ENCODE data around the gene L3MBTL4. TPM values are rescaled to one million over a fixed set of nuclear protein-coding genes. Genes with fewer than 3 reads are reported as not detected.

L3MBTL4 gene
- total RNA-seq, 1 donor from 2014 or later = under 0.01 TPM

GRCh38 chr18:6120820-6121279, 293.9 kb downstream of the L3MBTL4 start:
- Histone ChIP-seq H3K27me3 (ENCODE audit: control insufficient read depth, insufficient read depth, low read length) (no peaks in the 10 kb centered on the region), H3K36me3 (ENCODE audit: control insufficient read depth, insufficient read depth, low read length) (no peaks in the 10 kb centered on the region), H3K4me3 (ENCODE audit: low read depth, low read length) (no peak overlapping the region)
- DNase-seq (ENCODE audit: low read depth) (no peak), FAIRE-seq (no peak)
- no peak for TF ChIP-seq CTCF (IDR thresholded peaks at IDR 0.05; ENCODE audit: insufficient read depth, low read length, severe bottlenecking)

- DNase-seq (ENCODE audit: low read depth) = no peak
- Histone ChIP-seq H3K27me3 (ENCODE audit: control insufficient read depth, insufficient read depth, low read length) (no peaks in the 10 kb centered on the region), H3K36me3 (ENCODE audit: control insufficient read depth, insufficient read depth, low read length) (no peaks in the 10 kb centered on the region), H3K4me3 (ENCODE audit: low read depth, low read length) (no peak overlapping the region)
- FAIRE-seq = no peak
- TF ChIP-seq CTCF (IDR thresholded peaks at IDR 0.05; ENCODE audit: insufficient read depth, low read length, severe bottlenecking) = no peak
Measured at GRCh38 chr18:6119761-6120160, 294.9 kb downstream of the L3MBTL4 start.

GRCh38 chr18:6118080-6118479, 296.6 kb downstream of the L3MBTL4 start:
- no peak for DNase-seq (ENCODE audit: low read depth)
- Histone ChIP-seq H3K36me3 (ENCODE audit: control insufficient read depth, insufficient read depth, low read length) (no peaks in the 10 kb centered on the region), H3K4me3 (ENCODE audit: low read depth, low read length) (no peak overlapping the region), H3K27me3 (ENCODE audit: control insufficient read depth, insufficient read depth, low read length) (no peaks in the 10 kb centered on the region)
- no peak for FAIRE-seq
- no peak for TF ChIP-seq CTCF (IDR thresholded peaks at IDR 0.05; ENCODE audit: insufficient read depth, low read length, severe bottlenecking)

- FAIRE-seq = no peak
- no peak for DNase-seq (ENCODE audit: low read depth)
- no peak for TF ChIP-seq CTCF (IDR thresholded peaks at IDR 0.05; ENCODE audit: insufficient read depth, low read length, severe bottlenecking)
- no peak overlapping the region for H3K4me3 ChIP-seq (ENCODE audit: low read depth, low read length)
- H3K36me3 ChIP-seq (ENCODE audit: control insufficient read depth, insufficient read depth, low read length) = no peaks in the 10 kb centered on the region
- no peaks in the 10 kb centered on the region for H3K27me3 ChIP-seq (ENCODE audit: control insufficient read depth, insufficient read depth, low read length)
Measured at GRCh38 chr18:6115710-6116109, 299.0 kb downstream of the L3MBTL4 start.

- FAIRE-seq (no peak), DNase-seq (ENCODE audit: low read depth) (no peak)
- Histone ChIP-seq H3K27me3 (ENCODE audit: control insufficient read depth, insufficient read depth, low read length) (no peaks in the 10 kb centered on the region), H3K4me3 (ENCODE audit: low read depth, low read length) (no peak overlapping the region), H3K36me3 (ENCODE audit: control insufficient read depth, insufficient read depth, low read length) (no peaks in the 10 kb centered on the region)
- TF ChIP-seq CTCF (IDR thresholded peaks at IDR 0.05; ENCODE audit: insufficient read depth, low read length, severe bottlenecking) = no peak
Measured at GRCh38 chr18:6113650-6114049, 301.1 kb downstream of the L3MBTL4 start.

- no peak overlapping the region for H3K4me3 ChIP-seq (ENCODE audit: low read depth, low read length)
- TF ChIP-seq CTCF (IDR thresholded peaks at IDR 0.05; ENCODE audit: insufficient read depth, low read length, severe bottlenecking) = no peak
- H3K27me3 ChIP-seq (ENCODE audit: control insufficient read depth, insufficient read depth, low read length) = no peaks in the 10 kb centered on the region
- no peak for DNase-seq (ENCODE audit: low read depth)
- no peak for FAIRE-seq
- H3K36me3 ChIP-seq (ENCODE audit: control insufficient read depth, insufficient read depth, low read length) = no peaks in the 10 kb centered on the region
Measured at GRCh38 chr18:6111726-6112125, 303.0 kb downstream of the L3MBTL4 start.
